Activated gamma-delta T cell treated with Interleukin-2 at 50 U/mL for 16 hours (primary cell): Measurements from ENCODE around the gene CD2.
"Not testable (repeated sequence)": the region's sequence is repeated elsewhere in the genome, so short reads cannot be mapped to it uniquely, and the experiment has no call there.

Experiments used
- DNase-seq: peaks from one replicate; pipeline ENCODE4 v3.0.0-alpha.2; 2020

The CD2 gene

DNA sequence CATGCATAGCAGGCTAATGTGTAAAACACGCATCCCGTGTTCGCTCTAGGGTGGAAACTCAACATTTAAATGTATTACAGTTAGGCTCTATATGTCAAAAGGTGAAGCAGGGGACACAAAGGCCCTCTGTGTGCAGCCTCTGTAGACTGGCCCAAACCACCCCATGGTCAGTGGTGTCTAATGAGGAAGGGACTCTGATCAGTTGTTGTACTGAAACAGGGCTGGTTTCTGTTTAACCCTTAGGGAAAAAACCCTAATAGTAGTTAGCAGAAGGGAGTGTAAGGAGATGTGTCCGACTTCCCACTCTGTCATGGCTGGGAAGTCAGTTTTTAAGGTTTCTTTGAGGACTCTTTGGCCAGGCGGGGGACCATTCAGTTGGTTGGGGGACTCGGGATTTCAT is 21.5 kb upstream of the CD2 start:
- DNase-seq: no peak

DNA sequence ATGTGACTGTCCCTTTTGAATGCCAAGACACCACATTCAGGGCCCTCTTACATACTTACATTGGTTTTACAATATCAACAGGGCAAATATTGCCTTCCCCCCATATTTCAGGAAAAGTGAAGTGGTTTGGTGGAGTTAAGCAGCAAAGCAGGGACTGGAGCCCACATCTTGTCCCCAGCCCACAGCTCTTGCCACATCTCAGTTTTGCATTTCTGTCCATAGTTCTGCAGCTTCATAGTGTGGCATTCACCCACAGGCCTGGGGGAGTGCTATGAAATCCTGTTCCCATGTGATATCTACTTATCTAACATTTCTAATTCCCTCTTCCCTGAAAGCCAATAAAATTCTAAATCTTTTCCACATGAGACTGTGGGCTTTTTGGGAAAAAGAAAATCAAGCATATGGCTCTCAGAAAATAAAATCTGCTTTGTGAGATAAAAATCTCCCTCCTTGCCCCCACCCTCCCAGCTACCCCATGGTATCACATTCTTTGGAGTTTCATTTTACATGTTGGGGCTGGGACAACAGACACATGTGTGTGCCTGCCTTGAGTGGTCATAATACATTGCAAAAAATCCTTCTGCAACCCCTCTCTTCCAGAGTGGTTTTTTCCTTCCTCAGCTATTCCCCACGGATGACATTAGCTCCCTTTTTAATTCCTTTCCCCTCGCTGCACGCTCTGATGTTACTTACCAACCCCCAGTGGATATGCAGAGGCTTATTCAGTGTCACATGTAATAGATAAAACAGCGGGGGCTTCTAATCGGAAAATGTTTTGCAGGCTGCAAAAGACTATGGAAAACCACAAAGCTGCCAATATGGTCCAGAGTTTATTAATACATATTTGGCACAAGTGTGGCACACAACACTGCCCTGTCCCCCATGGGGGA is 20.5 kb upstream of the CD2 start:
- DNase-seq: no peak

DNA sequence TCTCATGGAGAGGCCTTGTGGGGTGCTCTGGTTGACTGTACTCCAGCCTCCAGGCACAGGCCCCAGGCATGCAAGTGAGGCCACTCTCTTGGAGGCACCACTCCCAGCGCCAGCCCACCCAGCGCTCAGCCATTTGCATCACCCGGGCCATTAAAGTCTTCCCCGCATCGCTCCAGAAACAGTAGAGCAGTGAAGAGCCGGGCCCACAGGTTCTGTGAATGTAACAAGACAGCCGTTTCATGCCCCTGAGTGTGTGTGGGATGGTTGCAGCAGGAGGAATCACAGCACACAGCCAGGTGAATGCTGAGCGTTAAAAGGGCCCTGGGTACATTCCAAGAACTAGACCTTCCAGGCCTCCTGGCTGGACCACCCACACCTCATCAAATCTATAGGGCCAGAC is 19.0 kb upstream of the CD2 start:
- DNase-seq: no peak

DNA sequence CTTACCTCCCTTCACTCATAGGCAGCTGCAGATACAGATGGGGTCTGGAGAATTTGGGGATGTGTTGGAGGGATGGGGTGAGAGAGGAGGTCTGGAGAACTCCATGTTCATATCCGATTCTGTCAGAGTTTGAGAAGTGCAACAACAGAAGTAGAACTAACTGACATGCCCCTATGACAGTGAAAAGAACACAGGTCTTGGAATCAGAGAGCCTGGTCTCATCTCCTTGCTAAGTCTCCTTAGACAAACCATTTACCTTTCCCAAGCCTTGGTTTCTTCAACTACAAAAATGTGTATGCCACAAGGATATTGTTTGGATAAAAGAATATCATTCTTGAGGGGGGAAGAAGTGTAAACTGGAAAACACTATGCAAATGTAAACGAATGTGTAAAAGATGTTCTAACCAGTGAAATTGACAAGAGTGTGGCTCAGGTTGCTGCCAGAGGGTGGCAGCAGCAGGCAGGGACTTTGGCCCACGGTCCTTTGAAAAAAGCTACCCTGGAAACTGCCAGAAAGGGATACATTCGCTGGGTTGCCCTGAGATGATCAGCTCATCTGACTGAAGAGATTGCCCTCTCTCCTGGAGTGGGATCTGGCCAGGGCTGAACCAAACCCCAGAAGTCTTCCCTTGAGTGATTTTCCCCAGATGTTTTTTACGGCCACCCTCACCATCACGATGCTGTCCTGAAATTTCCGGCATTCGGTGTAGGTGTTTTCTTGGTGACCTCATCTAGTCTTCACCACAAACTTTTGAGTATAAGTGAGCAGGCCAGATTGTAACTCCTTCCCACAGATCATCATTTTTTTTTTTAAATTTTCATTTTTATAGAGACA is 17.0 kb upstream of the CD2 start:
- DNase-seq: peak; percentile 72

DNA sequence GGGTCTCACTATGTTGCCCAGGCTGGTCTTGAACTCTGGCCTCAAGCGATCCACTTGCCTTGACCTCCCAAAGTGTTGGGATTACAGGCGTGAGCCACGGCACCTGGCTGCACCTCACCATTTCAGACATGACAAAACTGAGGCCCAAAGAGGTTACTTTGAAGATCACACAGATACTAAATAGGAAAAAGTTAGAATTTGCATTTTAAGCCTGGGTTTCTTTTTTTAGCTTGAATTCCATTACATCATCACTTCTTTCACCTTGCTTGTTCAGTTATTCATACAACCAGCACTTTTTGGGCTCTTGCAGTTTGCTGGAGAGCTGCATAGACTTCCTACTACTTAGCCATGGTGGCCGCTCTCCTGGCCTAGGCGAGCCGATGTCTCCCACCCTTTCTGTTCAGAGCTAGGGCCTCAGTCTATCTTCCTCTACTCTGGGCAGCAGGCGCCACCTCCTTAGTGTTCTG is 16.3 kb upstream of the CD2 start:
- no peak for DNase-seq

DNA sequence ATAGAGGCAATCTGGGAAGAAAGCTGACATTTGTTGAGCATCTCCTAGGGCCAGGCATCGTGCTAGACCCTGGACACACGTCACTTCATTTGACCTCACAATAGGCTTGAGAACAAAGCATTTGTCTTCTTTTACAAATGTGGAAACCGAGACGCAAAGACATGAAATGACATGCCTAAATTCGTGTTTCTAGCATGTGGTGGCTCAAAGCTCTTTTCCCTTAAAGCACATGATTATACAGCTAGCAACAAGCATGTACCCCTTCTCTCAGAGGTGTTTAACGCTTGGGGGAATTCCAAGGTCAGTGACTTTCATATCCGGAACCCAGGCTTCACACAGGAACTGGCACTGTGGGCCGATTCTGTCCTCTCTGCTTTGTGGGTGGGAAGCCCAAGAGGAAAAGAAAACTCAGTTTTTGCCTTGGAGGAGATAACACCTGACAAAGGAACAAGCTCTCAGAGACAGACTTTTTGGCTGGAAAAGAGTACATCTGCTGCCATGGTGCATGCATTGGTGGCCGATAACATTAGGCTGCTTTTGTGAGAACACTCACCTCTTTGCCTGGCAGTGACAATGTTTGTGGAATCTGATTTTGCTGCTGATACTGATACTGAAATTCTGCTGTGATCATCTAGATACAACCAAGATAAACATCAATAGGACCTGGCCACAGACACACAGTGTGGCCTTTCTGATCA is 15.4 kb upstream of the CD2 start:
- DNase-seq: peak; percentile 57

DNA sequence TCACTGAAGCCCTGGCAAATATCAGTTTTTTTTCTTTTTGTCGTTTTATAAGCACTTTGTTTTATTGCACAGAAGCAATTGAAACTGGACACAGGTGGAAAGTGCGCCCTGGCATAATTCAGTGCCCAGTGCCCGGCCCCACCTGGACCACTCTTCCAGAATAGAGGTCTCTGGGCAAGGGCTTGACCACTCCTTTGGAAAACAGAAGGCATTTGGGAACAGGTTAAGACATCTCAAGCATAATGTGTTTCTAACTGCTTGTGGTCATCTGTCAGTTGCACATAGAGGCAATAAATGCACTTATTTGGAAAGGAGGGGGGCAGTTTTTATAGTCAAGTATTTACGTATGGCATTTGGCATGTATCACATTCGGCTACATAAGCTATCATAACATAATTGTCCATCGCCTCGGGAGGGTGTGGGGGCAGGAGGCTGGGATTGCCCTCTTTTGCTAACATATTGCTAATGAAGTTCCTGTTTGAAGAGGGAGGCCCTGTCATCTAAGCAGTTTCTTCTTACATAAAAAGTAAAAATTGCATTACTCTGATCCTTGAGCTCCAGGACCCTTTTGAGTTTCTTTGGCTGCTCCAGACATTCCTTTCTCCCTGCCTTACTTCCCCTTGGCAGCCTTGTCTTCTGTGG is 14.7 kb upstream of the CD2 start:
- no peak for DNase-seq

DNA sequence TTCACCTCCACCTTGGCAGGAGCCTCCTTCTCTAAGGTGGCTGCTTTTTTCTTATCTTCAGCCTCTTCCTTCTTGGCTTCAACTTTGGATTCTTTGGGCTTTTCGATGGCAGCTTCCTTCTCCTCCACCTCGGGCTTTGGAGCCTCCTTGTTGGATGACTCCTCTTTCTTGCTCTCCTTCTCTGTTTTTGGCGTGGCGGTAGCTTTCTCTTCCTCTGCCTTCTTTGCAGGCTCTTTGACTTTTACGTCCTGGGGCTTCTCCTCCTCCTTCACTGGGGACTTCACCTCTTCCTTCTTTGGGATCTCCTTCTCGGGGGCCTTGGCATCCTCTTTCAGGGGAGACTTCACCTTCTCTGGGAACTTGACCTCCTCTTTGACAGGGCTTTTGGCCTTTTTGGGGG is 13.9 kb upstream of the CD2 start:
- DNase-seq: no peak

DNA sequence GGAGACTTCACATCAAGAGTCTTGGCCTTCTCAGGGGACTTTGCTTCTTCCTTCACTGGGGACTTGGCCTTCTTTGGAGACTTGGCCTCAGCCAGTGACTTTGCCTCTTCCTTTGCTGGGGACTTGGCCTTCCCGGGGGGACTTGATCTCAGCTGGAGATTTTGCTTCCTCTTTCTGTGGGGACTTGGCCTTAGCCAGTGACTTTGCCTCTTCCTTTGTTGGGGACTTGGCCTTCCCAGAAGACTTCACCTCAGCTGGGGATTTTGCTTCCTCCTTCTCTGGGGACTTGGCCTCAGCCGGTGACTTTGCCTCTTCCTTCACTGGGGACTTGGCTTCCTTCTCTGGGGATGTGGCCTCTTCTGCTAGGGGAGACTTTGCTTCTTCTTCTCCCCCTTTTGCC is 13.5 kb upstream of the CD2 start:
- no peak for DNase-seq

DNA sequence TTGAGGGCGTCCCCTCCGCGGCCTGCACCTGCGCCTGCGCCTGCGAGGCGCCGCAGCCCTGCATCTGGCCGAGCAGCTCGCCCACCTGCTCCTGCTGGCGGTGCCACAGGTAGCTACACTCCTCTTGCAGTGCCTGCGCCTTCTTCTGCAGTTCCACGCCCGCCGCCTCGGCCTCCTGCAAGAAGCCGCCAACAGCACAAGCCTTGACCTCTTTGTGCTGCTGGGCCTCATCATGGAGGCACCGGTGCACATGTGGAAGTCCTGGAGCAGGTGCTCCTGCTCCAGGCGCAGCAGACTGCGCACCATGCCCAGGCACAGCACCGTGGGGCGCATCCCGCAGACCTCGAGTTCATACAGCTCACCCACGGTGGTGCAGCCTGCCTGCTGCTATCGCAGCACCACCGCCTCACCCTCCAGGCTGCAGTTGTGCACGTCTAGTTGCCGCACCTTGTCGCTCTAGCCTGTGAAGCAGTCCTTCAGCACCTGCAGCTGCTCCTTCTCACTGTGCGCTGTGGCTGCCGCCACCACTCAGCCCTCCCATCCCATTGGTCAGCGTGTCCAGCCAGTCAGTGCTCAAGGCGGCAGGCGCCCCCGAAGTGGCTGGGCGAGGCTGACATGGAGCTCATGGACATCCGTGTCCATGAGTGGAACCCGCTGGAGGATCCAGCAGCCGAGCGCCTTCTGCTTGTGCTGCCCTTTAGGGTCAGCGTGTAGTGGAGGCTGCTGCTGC is 12.2 kb upstream of the CD2 start:
- no peak for DNase-seq

DNA sequence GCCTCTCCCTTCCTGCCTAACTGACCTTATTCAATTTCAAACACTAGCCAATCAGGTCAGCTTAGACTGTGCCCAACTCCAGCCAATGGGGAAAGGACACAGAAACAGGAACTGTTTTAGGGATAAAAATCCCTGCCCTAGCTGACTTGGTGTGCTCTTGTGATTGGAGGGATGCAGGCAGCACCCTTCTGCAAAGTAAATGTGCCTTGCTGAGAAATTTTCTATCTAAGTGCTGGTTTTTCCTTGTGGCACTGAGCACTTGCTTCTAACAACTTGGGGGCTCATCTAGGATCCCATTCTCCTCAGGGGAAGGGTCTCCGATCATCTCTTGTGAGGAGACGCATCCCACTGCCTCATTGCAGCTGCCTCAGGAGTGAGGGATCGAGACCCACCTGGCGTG is 10.7 kb upstream of the CD2 start:
- DNase-seq: no peak

DNA sequence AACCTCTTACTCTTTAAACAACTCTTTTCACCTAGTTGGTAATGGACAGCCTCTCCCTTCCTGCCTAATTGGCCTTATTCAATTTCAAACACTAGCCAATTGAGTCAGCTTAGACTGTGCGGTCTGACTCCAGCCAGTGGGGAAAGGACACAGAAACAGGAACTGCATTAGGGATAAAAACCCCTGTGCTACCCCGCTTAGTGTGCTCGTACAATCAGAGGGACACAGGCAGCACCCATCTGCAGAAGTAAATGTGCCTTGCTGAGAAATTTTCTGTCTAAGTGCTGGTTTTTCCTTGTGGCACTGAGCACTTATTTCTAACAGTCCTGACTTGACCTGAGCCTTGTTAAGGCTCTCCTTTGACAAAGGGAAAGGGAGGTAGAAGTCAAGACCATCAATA is 6.0 kb upstream of the CD2 start:
- no peak for DNase-seq

DNA sequence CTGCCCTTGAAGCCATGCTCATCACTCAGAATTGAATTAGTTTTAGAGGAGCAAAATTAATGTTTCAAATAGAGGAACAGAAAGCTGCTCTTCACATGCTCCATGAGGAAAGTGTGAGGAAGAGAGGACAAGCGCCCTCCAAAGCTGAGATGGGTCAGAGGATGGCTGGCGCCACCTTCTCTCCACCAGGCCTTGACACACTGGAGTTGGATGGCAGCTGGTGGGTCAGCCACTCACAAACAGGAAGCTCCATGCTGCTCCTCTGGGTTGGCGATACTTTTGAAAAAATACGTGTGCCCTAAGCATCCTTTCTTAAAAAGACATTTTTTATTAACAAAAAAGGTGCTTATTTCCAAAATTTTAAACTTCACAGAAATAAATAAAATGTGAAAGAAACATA is 3.1 kb upstream of the CD2 start:
- DNase-seq: no peak

DNA sequence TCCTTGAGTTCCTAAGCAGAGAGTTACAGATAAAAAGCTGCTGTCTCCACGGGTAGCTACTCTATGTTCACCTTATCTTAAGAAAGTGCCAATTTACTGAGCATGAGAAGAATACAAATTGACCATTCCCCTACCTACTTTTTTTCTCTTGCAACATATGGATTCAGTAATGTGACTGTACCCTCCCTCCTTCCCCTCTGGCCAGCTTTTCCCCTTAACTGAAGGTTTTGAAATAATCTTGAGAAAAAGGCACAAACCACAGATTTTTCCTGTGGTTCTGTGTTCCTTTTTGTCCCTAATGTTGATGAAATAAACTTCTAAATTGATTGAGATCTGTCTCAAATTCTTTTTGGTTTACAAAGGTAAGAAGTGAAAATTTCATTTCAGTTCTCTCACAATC is 2.6 kb upstream of the CD2 start:
- DNase-seq: no peak

DNA sequence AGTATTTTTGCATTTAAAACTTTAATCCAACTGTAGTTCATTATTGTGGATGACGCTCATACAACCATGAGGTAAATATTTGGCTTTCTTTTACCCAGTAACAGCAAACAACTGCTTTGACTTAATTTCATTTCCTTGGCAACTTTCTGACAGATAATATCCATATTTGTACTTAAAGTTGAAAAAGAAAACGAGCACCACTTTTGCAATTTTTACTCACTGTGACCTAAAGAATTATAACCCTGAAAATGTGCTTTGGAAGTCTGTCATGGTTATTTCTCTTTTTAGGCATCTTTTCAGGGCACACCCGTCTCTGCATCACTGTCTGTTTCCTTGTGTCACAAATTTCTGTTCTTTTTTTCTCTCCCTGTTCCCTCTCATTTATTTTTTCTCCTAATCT is 918 bp upstream of the CD2 start:
- no peak for DNase-seq

DNA sequence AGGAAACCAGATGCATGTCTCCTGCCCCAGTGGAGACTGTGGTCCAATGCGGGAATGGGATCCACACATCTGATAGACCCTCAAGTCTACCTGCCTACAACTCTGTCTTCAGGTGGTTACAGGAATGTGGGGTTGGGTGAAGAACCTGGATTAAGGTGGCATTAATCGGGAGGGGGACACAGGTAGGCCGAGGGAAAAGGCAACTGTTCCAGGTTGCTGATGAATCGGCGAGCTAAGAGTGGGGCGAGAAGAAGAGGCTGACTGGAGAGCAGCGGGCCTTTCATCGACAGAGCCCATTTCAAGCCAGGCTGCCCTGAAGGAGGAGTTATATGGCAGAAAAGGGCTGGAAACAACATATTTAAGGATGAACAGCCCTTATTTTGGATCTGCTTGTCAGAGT is 836 bp downstream of the CD2 start:
- no peak for DNase-seq

DNA sequence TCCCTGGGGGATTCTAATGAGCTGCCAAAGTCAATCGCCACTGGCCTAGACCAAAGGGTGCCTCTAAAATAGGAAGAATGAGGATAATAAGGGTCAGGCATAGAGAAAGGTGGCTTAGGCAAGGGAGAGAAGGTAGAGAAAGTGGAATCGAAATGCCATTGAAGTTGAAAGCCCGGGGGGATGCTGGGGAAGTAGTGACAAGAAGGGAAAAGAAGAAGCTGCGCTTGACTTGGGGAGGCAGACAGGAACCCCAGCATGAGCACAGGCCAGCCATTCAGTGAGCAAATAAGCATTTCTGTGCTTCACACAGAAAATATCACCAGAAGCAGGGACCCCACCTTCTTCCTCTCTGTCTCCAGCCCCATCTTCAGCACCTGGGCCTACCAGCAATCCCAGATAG is 1.5 kb downstream of the CD2 start:
- no peak for DNase-seq

DNA sequence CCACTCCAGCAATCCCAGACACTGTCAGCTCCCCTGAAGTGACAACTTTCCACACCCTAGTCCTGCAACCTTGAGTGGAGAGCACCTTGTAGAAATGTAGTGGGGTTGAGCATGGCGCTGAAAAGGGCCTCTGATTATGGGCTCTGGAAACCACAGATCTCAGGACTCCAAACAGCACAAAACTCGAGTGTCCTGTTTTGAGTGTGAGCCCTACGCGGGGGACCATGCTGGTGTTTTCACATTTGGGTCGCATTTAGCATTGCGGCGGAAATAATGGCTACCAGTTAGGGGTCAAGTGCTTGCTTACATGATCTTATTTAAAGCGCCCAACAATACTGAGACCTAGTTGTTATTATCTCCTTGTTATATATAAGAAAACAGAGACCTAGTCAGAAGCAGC is 1.9 kb downstream of the CD2 start:
- not testable (repeated sequence) for DNase-seq

DNA sequence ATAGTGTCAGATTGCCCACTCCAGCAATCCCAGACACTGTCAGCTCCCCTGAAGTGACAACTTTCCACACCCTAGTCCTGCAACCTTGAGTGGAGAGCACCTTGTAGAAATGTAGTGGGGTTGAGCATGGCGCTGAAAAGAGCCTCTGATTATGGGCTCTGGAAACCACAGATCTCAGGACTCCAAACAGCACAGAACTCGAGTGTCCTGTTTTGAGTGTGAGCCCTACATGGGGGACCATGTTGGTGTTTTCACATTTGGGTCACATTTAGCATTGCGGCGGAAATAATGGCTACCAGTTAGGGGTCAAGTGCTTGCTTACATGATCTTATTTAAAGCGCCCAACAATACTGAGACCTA is 4.2 kb downstream of the CD2 start:
- not testable (repeated sequence) for DNase-seq

DNA sequence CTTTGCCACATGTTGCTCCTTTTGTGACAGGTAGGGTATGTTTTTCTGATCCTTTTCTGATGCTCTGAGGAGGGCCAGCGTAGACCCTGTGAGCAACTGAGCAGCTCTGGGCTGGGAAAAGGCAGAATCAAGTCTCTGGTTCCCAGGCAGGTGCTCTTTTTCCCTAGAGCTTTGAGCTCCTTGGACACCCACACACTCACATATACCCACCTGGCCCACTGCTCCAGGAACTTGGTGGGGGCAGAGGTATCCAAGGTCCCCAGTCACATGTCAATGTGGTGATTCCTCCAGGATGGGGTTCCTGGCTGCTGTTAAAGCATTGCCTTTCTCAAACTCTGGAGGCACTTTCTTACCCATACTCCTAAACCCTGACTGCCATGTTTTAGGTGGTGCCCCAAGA is 5.4 kb downstream of the CD2 start:
- DNase-seq: no peak

DNA sequence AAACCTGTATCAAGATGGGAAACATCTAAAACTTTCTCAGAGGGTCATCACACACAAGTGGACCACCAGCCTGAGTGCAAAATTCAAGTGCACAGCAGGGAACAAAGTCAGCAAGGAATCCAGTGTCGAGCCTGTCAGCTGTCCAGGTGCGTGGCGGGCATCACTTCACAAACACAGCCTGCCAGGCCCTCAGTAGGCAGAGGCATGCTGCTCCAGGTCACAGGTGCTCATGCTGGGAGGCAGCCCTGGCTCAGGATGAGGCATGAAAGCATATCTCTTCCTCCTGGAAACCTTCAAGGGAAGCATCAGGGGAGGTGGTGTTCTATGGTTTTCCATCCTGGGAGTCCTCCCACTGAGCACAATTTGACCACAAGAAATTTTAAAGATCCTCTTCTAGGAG is 6.3 kb downstream of the CD2 start:
- DNase-seq: no peak

DNA sequence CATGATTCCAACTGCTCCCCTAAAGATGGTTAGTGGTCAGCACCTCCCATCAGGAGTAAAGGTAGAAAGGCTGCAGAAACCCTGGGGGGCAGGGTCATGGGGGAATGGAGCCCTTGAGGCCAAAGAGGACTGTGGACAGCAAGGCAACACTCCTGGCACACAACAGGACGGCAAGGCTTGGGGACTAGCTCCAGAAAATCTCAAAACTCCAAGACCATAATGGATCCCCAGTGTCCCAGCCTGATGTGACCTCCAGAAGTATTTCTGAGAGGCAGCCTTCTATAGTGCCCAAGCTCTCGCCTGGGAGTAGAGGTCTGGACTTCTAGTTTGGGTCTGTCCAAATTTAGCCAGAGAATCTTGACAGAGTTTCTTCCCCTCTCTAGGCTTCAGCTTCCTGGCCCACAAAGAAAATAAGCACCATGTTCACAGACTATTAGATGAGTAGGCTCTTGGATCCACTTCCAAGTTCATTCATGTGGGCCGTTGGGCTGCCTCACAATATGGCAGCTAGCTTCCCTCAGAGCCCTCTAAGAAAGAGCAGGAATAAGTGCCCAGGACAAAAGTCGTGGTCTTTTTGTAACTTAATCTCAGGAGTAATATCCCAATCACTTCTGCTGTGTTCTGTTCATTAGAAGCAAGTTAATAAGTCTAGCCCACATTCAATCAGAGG is 6.9 kb downstream of the CD2 start:
- DNase-seq: no peak
